GM19239 (cell line): ENCODE data around the gene TRIM71.
"Not testable (repeated sequence)": the region's sequence is repeated elsewhere in the genome, so short reads cannot be mapped to it uniquely, and the experiment has no call there.

Experiments used
- DNase-seq: peaks from one replicate; pipeline ENCODE4 v3.0.0; 2011; ENCODE audit warnings: low spot score; ENCODE audit not compliant: insufficient read length
- FAIRE-seq: peaks from 2 replicates; lab custom pipeline; 2011; peaks lifted over from hg19 to GRCh38; lab: Jason Lieb, UNC

The TRIM71 gene

GRCh38 chr3:32818970-32819511 is 1.2 kb downstream of the TRIM71 start:
- FAIRE-seq = no peak
- no peak for DNase-seq

- DNase-seq = no peak
- FAIRE-seq = no peak
Measured at GRCh38 chr3:32819551-32820348, 2.0 kb downstream of the TRIM71 start.

- DNase-seq (no peak), FAIRE-seq (no peak)
Measured at GRCh38 chr3:32820430-32820829, 2.6 kb downstream of the TRIM71 start.

GRCh38 chr3:32820971-32821685 is 3.3 kb downstream of the TRIM71 start:
- no peak for DNase-seq
- no peak for FAIRE-seq

- DNase-seq (no peak), FAIRE-seq (no peak)
Measured at GRCh38 chr3:32821686-32822296, 4.0 kb downstream of the TRIM71 start.

GRCh38 chr3:32822609-32823498 is 5.1 kb downstream of the TRIM71 start:
- DNase-seq (no peak), FAIRE-seq (no peak)

- not testable (repeated sequence) for DNase-seq, FAIRE-seq
Measured at GRCh38 chr3:32823641-32824184, 5.9 kb downstream of the TRIM71 start.

- DNase-seq (no peak), FAIRE-seq (no peak)
Measured at GRCh38 chr3:32825601-32826375, 8.0 kb downstream of the TRIM71 start.

GRCh38 chr3:32831062-32831461 is 13.3 kb downstream of the TRIM71 start:
- no peak for DNase-seq
- no peak for FAIRE-seq

GRCh38 chr3:32831791-32832190 is 14.0 kb downstream of the TRIM71 start:
- DNase-seq (no peak), FAIRE-seq (no peak)

GRCh38 chr3:32832193-32832592 is 14.4 kb downstream of the TRIM71 start:
- no peak for FAIRE-seq
- DNase-seq = no peak

GRCh38 chr3:32835049-32835371 is 17.2 kb downstream of the TRIM71 start:
- DNase-seq = no peak
- FAIRE-seq = no peak

- DNase-seq = no peak
- FAIRE-seq = no peak
Measured at GRCh38 chr3:32835961-32836360, 18.2 kb downstream of the TRIM71 start.

GRCh38 chr3:32836601-32837000 is 18.8 kb downstream of the TRIM71 start:
- FAIRE-seq = no peak
- no peak for DNase-seq

GRCh38 chr3:32837366-32837765 is 19.6 kb downstream of the TRIM71 start:
- DNase-seq (no peak), FAIRE-seq (no peak)

- FAIRE-seq = no peak
- no peak for DNase-seq
Measured at GRCh38 chr3:32837789-32838188, 20.0 kb downstream of the TRIM71 start.

GRCh38 chr3:32839714-32840085 is 21.9 kb downstream of the TRIM71 start:
- FAIRE-seq (no peak), DNase-seq (no peak)

GRCh38 chr3:32840086-32840841 is 22.5 kb downstream of the TRIM71 start:
- DNase-seq (no peak), FAIRE-seq (no peak)
